K562 (cell line): Measurements from ENCODE around the gene MRPL2. TPM values are rescaled to one million over a fixed set of nuclear protein-coding genes. Genes with fewer than 3 reads are reported as not detected.

ENCODE experiments used
- ATAC-seq: fragments of 200-7000 bp; cut with Tn5 transposase; 3 replicates; pipeline ENCODE4 v1.9.1; 2020; ENCODE audit warnings: moderate library complexity
- BruUV-seq: library from RNA; stranded (reverse); fragments of 400-500 nt; replicated peaks from 2 replicates; lab custom pipeline; 2021; lab: Mats Ljungman, UMichigan
- CTCF ChIA-PET: fragments of 300-600 bp; formaldehyde crosslinking; extraction: SDS; loops from one replicate; lab custom pipeline; 2021; ENCODE audit warnings: low intra/inter-chr PET ratio; lab: Yijun Ruan, JAX
- POLR2A ChIA-PET: fragments of 300-600, 350-650 bp; sonication (Branson Sonifier 250); formaldehyde crosslinking; extraction: SDS; loops from one replicate; lab custom pipeline; 2021; ENCODE audit warnings: antibody characterized with exemption, inconsistent platforms; lab: Yijun Ruan, JAX
- DNase-seq, 4 experiments: peaks; one replicate each; pipeline versions ENCODE4 v3.0.0 to v3.0.0-alpha.2; 2011 to 2018; ENCODE audit warnings: low spot score in 3 of 4, mixed read lengths in 3 of 4; ENCODE audit errors: extremely low read depth in 1 of 4
- FAIRE-seq: peaks from 2 replicates; lab custom pipeline; 2011; peaks lifted over from hg19 to GRCh38; lab: Jason Lieb, UNC
- H2AFZ ChIP-seq: 2 replicates; pipeline ENCODE4 v1.6.0; 2011; ENCODE audit warnings: low read depth, low read length, control low read depth, inconsistent platforms
- H3K27ac ChIP-seq: fragments of 200-600 bp; 3 replicates; pipeline ENCODE4 v1.8.0; 2011; ENCODE audit warnings: low read depth, mild to moderate bottlenecking, control low read depth, inconsistent platforms, low read length, moderate library complexity, mixed read lengths; ENCODE audit errors: extremely low read depth
- H3K27me3 ChIP-seq, 2 experiments: fragments of 300-600 bp in 1 of 2; 2 replicates in 1 of 2; 3 replicates in 1 of 2; pipeline versions ENCODE4 v1.6.0 to v1.8.0; 2011; ENCODE audit warnings: inconsistent platforms in 2 of 2, low read length in 2 of 2, mild to moderate bottlenecking in 1 of 2, mixed read lengths in 1 of 2, moderate library complexity in 1 of 2; ENCODE audit not compliant: control insufficient read depth in 2 of 2, insufficient read depth in 2 of 2
- H3K36me3 ChIP-seq: fragments of 300-600 bp; 3 replicates; pipeline ENCODE4 v1.8.0; 2011; ENCODE audit warnings: mild to moderate bottlenecking, low read length, inconsistent platforms; ENCODE audit not compliant: control insufficient read depth, insufficient read depth
- H3K4me1 ChIP-seq, 2 experiments: fragments of 200-600 bp in 1 of 2; replicated peaks in 1 of 2; 2 replicates in 1 of 2; 3 replicates in 1 of 2; pipeline versions ENCODE4 v1.5.1 to v1.8.0; 2011; ENCODE audit warnings: inconsistent platforms in 2 of 2, low read length in 2 of 2, mild to moderate bottlenecking in 1 of 2, mixed read lengths in 1 of 2, moderate library complexity in 1 of 2; ENCODE audit not compliant: control insufficient read depth in 2 of 2, insufficient read depth in 2 of 2
- H3K4me2 ChIP-seq: 2 replicates; pipeline ENCODE4 v1.6.1; 2011; ENCODE audit warnings: low read length, control low read depth, inconsistent platforms, mixed read lengths; ENCODE audit not compliant: insufficient read depth
- H3K4me3 ChIP-seq: fragments of 200-600 bp; sonication (generic), shearing (Covaris generic); 2 replicates; pipeline ENCODE4 v1.5.1; 2016; ENCODE audit warnings: control low read depth, inconsistent platforms
- H3K79me2 ChIP-seq: fragments of 200-600 bp; 3 replicates; pipeline ENCODE4 v1.8.0; 2011; ENCODE audit warnings: low read length, inconsistent platforms; ENCODE audit not compliant: control insufficient read depth, insufficient read depth
- H3K9ac ChIP-seq, 2 experiments: 2 replicates each; pipeline versions ENCODE4 v1.6.0 to v1.6.1; 2011; ENCODE audit warnings: low read depth in 2 of 2, low read length in 2 of 2, control low read depth in 1 of 2, inconsistent platforms in 1 of 2, mild to moderate bottlenecking in 1 of 2, mixed read lengths in 1 of 2; ENCODE audit not compliant: insufficient read depth in 1 of 2
- H3K9me1 ChIP-seq: one replicate; pipeline ENCODE4 v1.6.0; 2011; ENCODE audit warnings: inconsistent platforms, mild to moderate bottlenecking, low read length, moderate library complexity; ENCODE audit not compliant: control insufficient read depth, insufficient read depth
- H3K9me3 ChIP-seq: replicated peaks from 2 replicates; pipeline ENCODE4 v1.5.1; 2011; ENCODE audit warnings: low read depth, low read length, inconsistent platforms; ENCODE audit not compliant: control insufficient read depth, insufficient read depth
- H4K20me1 ChIP-seq: replicated peaks from 2 replicates; pipeline ENCODE4 v1.6.1; 2011; ENCODE audit warnings: low read length, inconsistent platforms, mixed read lengths; ENCODE audit not compliant: control insufficient read depth, insufficient read depth
- CREB1 ChIP-seq, 2 experiments: sonication (generic) in 1 of 2; formaldehyde crosslinking in 1 of 2; IDR thresholded peaks; 2 replicates each; pipeline versions ENCODE4 v1.6.1 to v1.8.0; 2012 to 2022; ENCODE audit warnings: inconsistent platforms in 1 of 2, mild to moderate bottlenecking in 1 of 2, missing genetic modification reagents in 1 of 2, moderate library complexity in 1 of 2
- DPF2 ChIP-seq: fragments of 450-650 bp; IDR thresholded peaks from 2 replicates; pipeline ENCODE4 v1.6.1; 2016
- E4F1 ChIP-seq: fragments of 250-450 bp; sonication (Bioruptor Pico); IDR thresholded peaks from 2 replicates; pipeline ENCODE4 v1.5.0; 2021; ENCODE audit warnings: mild to moderate bottlenecking, borderline replicate concordance
- FOXK1 ChIP-seq: sonication (generic); formaldehyde crosslinking; IDR thresholded peaks from 2 replicates; pipeline ENCODE4 v1.8.0; 2022; ENCODE audit warnings: missing genetic modification reagents, mild to moderate bottlenecking, borderline replicate concordance
- GTF2F1 ChIP-seq: IDR thresholded peaks from 2 replicates; pipeline ENCODE4 v1.6.1; 2011; ENCODE audit warnings: low read depth, low read length, improper control_type of control experiment
- HES1 ChIP-seq: fragments of 450-650 bp; IDR thresholded peaks from 2 replicates; pipeline ENCODE4 v1.6.1; 2016; ENCODE audit warnings: low read depth, mild to moderate bottlenecking, moderate library complexity
- HNRNPH1 ChIP-seq: fragments of 200-400 bp; formaldehyde crosslinking; optimal IDR thresholded peaks from 2 replicates; pipeline ENCODE3; 2017; ENCODE audit warnings: low read depth, mild to moderate bottlenecking, low read length, moderate library complexity
- KDM1A ChIP-seq, 2 experiments: fragments of 450-650 bp; IDR thresholded peaks; 2 replicates each; pipeline ENCODE4 v1.6.1; 2016; ENCODE audit warnings: mild to moderate bottlenecking in 2 of 2
- POLR2A ChIP-seq: fragments of 450-650 bp; conservative IDR thresholded peaks from 2 replicates; pipeline ENCODE4 v1.6.1; 2016
- POLR3G ChIP-seq: IDR thresholded peaks from 2 replicates; pipeline ENCODE4 v1.6.1; 2011; ENCODE audit not compliant: insufficient read length, insufficient replicate concordance; ENCODE audit errors: extremely low read depth
- RBM15 ChIP-seq: fragments of 200-400 bp; formaldehyde crosslinking; IDR thresholded peaks from 2 replicates; pipeline ENCODE4 v1.6.1; 2018; ENCODE audit warnings: mild to moderate bottlenecking, low read length, moderate library complexity; ENCODE audit not compliant: insufficient read depth
- RNF219 ChIP-seq: fragments of 250-450 bp; sonication (Bioruptor Pico); IDR thresholded peaks from 2 replicates; pipeline ENCODE4 v1.5.0; 2022; ENCODE audit warnings: mild to moderate bottlenecking
- ZFP30 ChIP-seq: fragments of 250-450 bp; sonication (Bioruptor Pico); IDR thresholded peaks from 2 replicates; pipeline ENCODE4 v1.8.0; 2022; ENCODE audit warnings: moderate library complexity, mild to moderate bottlenecking, inconsistent platforms, borderline replicate concordance
- ZNF212 ChIP-seq: fragments of 450-650 bp; formaldehyde crosslinking; IDR thresholded peaks from 2 replicates; pipeline ENCODE4 v1.4.0; 2020; ENCODE audit warnings: mild to moderate bottlenecking
- ZNF584 ChIP-seq: fragments of 200-800 bp; sonication (Bioruptor generic); IDR thresholded peaks from 2 replicates; pipeline ENCODE4 v1.6.1; 2016; ENCODE audit warnings: low read depth, mild to moderate bottlenecking, missing genetic modification characterization, missing compliant biosample characterization
- ZNF766 ChIP-seq: fragments of 200-800 bp; sonication (Bioruptor generic); conservative IDR thresholded peaks from 2 replicates; pipeline ENCODE4 v1.6.1; 2016; ENCODE audit warnings: missing genetic modification characterization, missing compliant biosample characterization
- WGBS: fragments of 100-300 bp; shearing (Covaris generic); methylation state at CpG from one replicate; pipeline ENCODE4 v1.1.6; 2016; ENCODE audit warnings: low coverage, mixed read lengths; ENCODE audit not compliant: insufficient coverage; ENCODE audit errors: missing lambda C conversion rate; 5-methylcytosine and 5-hydroxymethylcytosine counted together
- in situ Hi-C: fragments of 300-500 bp; cut with MboI; formaldehyde crosslinking; loops from 4 replicates; pipeline ENCODE4 v1.15.0; 2018; ENCODE audit warnings: inconsistent platforms, mixed read lengths
- intact Hi-C: fragments of 100-400 bp; cut with micrococcal nuclease; formaldehyde crosslinking; loops from 2 replicates; pipeline ENCODE4 v1.14.2; 2022
- polyA plus RNA-seq, 8 experiments: library from polyadenylated mRNA; depleted of rRNA in 4 of 8; stranded (reverse) in 5 of 8; unstranded in 3 of 8; fragments of >200 nt; fragmentation: Nextera tagmentation in 2 of 8; fragmentation: Illumina TruSeq in 1 of 8; extraction: Ambion mirVana in 2 of 8; extraction: Trizol in 1 of 8; gene quantifications; 2 replicates each; pipeline versions ENCODE4 v1.2.1 to v1.2.3, GENCODE V29; 2011 to 2014; ENCODE audit warnings: inconsistent platforms in 1 of 8, missing spikeins in 1 of 8
- total RNA-seq, 7 experiments: library from RNA; depleted of rRNA in 6 of 7; stranded (reverse); fragments of >200 nt in 6 of 7; fragmentation: Illumina TruSeq in 2 of 7; extraction: Trizol in 2 of 7; gene quantifications; 2 replicates each; pipeline versions ENCODE4 v1.2.1 to v1.2.3, GENCODE V29; 2011 to 2021; ENCODE audit warnings: low replicate concordance in 1 of 7

Gene MRPL2
- total and polyA plus RNA-seq, 9 of the 15 experiments (the other 6 are each of a cell fraction or from before 2014, with no cell fraction given) = 63.1 to 262 (median 121) TPM

GRCh38 chr6:43040542-43041257 is 18.5 kb downstream of the MRPL2 start (continued):
- TF ChIP-seq RBM15 = no peak
- no peak for TF ChIP-seq POLR3G
- TF ChIP-seq GTF2F1 = no peak
- no peak for TF ChIP-seq HNRNPH1
- no peak for TF ChIP-seq FOXK1
- TF ChIP-seq POLR2A = 0 out of 2 replicates have a peak, but pooled peaks have one; percentile 6
- TF ChIP-seq RNF219 (CRISPR knock-in tag) = no peak
- TF ChIP-seq KDM1A (IDR thresholded peaks at IDR 0.05) = no peak
- no peak for TF ChIP-seq DPF2
- no peak for TF ChIP-seq ZNF584 (CRISPR knock-in tag)

- FAIRE-seq (no peak), ATAC-seq (peak; percentile 46), DNase-seq (no peak)
- H3K4me2 ChIP-seq = no peak overlapping the region
- no TSS peak for BruUV-seq
- H4K20me1 ChIP-seq = no peaks in the 10 kb centered on the region; the same call in 1 of the 2 replicates
- no peak overlapping the region for H2AFZ ChIP-seq
- peaks cover 6% of the 10 kb centered on the region for H3K9me1 ChIP-seq
- POLR2A ChIA-PET = interaction anchor here (0.6 to 2.6 kb wide), 6 partner anchors 10 to 105 kb away, joined by 3 to 7 read pairs (median 4); no protein-coding TSS in a partner anchor
- in situ Hi-C loops = no loop called here
- H3K27me3 ChIP-seq = no peaks in the 10 kb centered on the region
- H3K4me3 ChIP-seq = no peak overlapping the region
- peak overlapping the region in 1 of 2 experiments; percentile 75; a peak in 1 of 4 replicates for H3K9ac ChIP-seq
- no peak overlapping the region for H3K27ac ChIP-seq
- no peaks in the 10 kb centered on the region for H3K9me3 ChIP-seq
- intact Hi-C loops = no loop called here
- H3K4me1 ChIP-seq = peaks cover 0 to 10% of the 10 kb centered on the region in 2 experiments; a peak in 3 of 5 replicates
- H3K36me3 ChIP-seq = peaks cover 80% of the 10 kb centered on the region
- 54% methylated on average over 8 of the region's 9 CpGs for WGBS
- H3K79me2 ChIP-seq = no peaks in the 10 kb centered on the region
- CTCF ChIA-PET = no interaction called here
- no peak for TF ChIP-seq CREB1 (IDR thresholded peaks at IDR 0.05)
- TF ChIP-seq CREB1 (CRISPR knock-in tag; IDR thresholded peaks at IDR 0.05) = no peak
- no peak for TF ChIP-seq ZNF766 (CRISPR knock-in tag)
- no peak for TF ChIP-seq ZFP30 (CRISPR knock-in tag)
- no peak for TF ChIP-seq ZNF212 (CRISPR knock-in tag)
- no peak for TF ChIP-seq HES1
- TF ChIP-seq E4F1 (CRISPR knock-in tag) = no peak
Observed at GRCh38 chr6:43038727-43039126, 20.5 kb downstream of the MRPL2 start.
